ENCODE measurements around the gene DNAH6.
"Not testable (repeated sequence)": the region's sequence is repeated elsewhere in the genome, so short reads cannot be mapped to it uniquely, and the experiment has no call there.

Gene DNAH6

GRCh38 chr2:84516234-84516986, at the start of gene DNAH6:
TSS of gene DNAH6 (plus strand) at chr2:84516498. CDS start at chr2:84517827, 1,329 bp downstream.
- DNase-seq, result peak; percentile 92

GRCh38 chr2:84467389-84467788, 48.9 kb upstream of the DNAH6 start:
- DNase-seq, result no peak

DNA sequence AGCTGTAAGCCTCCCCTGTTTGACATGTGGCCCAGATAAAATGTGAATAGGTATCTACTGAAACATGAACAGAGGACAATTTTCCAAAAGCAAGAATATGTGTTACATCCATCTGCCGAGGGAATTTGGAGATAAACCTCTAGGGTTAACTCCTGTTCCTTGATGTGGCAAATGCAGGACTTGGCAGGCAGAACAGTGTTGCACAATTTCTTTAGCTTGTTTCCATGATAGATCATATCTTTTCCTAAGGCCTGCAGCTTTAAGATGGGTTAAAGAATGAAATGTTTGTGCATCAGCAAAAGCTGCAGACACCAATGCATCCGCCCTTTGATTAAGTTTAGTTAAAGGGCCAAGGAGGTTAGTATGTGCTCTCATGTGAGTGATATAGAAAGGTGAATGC, 43.9 kb upstream of the DNAH6 start:
- not testable (repeated sequence) for DNase-seq

DNA sequence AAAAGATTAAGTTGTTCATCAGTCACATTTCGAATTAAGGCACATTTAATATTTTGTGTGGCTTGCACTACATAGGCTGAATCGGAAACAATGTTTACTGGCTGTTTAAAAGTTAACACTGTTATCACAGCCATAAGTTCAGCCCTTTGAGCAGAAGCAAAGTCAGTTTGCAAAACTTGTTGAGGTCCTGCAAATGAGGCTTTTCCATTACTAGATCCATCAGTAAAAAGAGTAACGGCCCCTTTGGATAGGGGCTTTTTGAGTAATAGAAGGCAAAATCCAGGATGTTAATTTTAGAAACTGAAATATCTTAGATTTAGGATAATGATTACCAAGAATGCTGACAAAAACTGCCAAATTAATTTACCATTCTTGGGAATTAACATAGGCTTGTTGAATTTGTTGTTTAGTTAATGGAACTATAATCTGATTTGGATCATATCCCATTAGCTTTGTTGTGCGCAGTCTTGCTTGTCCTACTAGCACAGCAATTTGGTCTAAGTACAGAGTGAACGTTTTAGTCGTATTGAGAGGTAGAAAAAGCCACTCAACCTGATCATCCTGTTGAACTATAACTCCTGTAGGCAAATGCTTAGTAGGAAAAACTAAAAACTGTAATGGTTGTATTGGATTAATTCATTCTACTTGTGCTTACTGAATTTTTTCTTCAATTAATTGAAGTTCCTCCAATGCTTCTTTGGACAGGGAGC, 43.3 kb upstream of the DNAH6 start:
- no peak for DNase-seq

GRCh38 chr2:84474176-84474575, 42.1 kb upstream of the DNAH6 start:
- no peak for DNase-seq

- no peak for DNase-seq
Observed at GRCh38 chr2:84477886-84478285, 38.4 kb upstream of the DNAH6 start.

GRCh38 chr2:84478867-84479266, 37.4 kb upstream of the DNAH6 start:
- no peak for DNase-seq

DNA sequence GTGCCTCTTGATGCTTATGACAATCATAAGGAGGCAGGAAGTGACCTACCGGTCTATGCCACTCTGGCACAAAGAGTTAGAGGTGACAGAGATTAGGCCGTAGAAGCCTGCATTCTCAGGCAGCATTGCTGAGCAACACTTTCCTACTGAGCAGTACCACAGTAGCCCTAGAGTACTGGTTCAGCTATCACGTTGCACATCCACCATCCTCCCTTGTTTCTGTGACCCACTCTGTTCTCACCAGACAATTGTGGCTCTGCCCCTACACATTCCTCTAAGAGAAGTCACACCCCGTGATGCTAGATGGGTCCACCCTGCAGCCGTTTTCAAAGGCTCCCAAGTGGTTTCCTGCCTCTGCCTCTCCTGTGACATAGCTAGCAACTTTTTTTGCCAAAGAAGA, 34.6 kb upstream of the DNAH6 start:
- peak; percentile 17 for DNase-seq

GRCh38 chr2:84482603-84483002, 33.7 kb upstream of the DNAH6 start:
- DNase-seq, result no peak

DNA sequence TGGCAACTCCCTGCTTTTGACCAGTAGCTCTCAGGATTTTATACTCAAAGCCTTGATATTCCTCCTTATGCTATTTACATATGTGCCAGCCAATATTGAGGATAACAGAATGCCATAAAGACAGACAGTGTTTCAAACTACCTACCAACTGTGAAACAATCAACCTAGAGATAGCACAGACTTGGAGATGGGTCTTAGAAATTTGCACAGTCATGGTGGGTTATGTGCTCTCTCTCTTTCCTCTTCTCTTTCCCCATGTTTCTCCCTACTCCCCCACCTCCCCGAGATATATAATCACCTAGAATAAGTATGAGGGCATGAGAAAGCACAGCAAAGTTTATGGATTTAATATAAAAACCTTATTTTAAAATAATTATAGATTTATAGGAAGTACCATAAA, 33.0 kb upstream of the DNAH6 start:
- DNase-seq, result no peak

DNA sequence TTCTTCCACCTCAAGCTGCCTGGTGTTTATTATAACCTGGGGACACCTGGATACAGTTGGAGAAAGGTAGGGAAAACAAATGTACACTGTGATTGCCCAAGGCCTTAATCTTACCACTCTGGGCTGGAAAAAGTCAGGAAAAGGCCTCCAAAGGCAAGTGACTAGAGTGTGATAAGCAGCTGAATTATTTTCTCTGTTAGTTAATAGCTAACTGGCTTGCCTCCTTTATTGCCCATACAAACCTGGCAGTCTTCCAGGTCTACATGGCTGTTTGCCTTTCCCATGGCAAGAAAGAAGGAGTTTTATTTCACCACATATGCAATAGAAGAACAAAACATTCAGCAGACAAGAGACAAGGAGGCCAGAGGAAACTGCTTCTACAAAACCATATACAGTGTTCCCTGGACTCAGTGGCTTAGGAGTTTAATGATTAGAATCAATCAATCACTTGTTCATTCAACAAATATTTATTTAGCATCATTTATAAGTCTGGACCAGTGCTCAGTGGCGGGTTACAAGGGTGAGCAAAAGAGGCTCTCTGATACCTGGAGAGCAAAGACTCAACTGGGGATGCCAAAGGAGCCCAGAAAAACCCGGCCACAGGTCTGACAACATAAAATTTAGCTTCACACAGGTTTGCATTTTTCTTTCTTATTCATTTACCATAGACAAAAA, 29.7 kb upstream of the DNAH6 start:
- no peak for DNase-seq

GRCh38 chr2:84487298-84487996, 28.9 kb upstream of the DNAH6 start:
- no peak for DNase-seq

DNA sequence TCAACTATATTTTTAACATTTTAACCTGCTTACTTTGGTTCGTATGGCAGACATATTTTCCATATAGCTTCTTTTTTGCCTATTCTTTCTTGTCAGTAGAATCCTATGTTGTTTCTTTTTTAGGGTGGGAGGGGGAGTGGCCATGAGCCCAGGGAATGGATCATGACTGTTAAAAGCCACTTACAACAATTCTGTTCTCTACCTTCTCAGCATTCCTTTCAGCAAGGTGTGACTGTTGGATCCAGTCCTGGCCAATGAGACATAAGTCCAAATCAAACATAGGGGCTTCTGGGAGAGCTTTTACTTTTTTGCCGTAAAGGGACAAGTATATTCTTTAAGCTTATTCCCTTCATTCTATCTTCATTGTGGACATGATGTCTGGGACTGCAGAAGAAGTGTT, 25.0 kb upstream of the DNAH6 start:
- DNase-seq, result no peak

- DNase-seq, result no peak
Observed at GRCh38 chr2:84491741-84492140, 24.6 kb upstream of the DNAH6 start.

DNA sequence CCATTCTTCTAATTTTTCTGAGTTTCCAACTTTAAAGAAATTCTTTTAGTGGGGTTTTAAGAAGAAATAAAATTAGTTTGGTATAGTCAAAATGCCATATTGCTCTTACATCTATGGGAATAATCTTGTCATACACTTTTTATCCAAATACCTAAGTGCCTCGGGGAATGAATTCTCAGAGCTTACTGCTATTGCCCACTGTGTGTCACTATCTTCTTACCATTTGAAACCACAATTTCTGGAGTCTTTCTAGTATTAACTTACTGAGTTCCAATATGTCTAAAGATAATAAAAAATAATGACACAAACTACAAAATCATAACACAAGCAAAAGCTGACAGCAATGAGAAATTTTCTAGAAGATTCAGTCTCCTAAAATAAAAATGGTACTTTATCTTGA, 23.7 kb upstream of the DNAH6 start:
- DNase-seq, result no peak

DNA sequence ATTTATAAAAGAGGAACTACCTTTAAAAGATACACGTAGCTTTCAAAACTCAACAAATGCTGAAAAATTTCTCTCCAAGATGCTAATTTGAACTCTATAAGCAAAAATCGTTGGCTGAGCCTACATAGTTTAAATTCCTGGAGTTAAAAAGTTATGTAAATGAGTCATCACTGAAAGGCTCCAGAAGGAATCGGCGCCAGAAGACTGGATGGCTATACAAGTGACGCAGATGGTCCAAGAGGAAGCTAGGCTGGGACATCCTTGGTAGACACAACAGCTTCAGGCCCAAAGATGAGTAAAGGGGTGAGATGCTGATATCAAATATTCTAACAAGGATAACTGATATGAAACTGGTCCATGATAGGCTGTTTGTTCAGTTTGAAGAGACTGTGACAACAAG, 22.8 kb upstream of the DNAH6 start:
- DNase-seq, result no peak

DNA sequence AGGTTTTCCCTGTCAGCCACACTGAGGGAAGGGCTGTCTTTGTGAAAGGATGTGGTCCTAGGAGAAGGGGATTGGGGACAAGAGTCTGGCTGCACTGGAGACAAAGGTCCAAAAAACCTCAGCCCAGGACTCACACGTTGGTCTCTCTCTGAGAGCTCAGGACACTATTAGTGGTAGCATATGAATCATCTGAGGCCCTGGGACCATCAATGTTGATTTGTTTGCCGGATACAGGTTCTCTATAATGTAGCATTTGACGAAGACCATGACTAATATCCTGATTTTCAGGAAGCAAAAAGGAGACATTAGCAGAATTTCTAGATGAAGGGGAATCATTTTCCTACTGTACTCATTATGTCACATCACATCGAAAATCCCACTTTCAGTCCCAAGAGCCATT, 22.2 kb upstream of the DNAH6 start:
- no peak for DNase-seq

- peak; percentile 83 for DNase-seq
Observed at GRCh38 chr2:84495539-84496146, 20.7 kb upstream of the DNAH6 start.

DNA sequence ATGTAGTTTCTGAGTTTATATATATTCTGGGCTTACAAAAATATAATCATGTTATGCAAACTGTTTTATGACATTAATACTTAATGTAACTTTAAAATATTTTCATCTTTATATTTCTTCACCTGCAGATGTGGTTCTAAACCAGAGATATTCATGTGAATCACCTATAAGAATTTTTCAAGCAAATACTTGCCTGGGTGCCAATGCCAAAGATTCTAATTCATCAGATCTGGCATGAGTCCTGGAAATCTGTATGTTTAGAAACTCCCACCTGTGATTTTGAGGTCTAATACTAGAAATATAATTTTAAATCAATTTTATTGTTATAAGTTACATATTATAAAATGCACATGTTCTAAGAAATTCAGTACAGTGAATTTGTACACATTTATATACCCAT, 19.9 kb upstream of the DNAH6 start:
- DNase-seq, result no peak

DNA sequence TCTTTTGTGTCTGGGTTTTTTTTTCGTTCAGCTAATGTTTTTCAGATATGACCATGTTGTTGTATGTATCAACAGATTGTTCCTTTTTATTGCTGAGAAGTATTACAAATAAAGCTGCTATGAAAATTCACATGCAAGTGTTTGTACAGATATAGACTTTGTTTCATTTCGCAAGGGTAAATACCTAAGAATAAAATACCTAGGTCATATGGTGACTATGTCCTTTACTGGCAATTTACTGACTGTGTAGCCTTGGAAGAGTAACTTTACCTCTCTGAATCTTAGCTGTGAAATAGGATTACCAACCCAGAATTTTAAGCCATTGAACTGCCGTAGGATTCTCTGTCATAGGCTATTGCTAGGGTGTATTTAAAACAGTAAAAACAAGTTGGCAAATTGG, 19.0 kb upstream of the DNAH6 start:
- no peak for DNase-seq

GRCh38 chr2:84498150-84498799, 18.0 kb upstream of the DNAH6 start:
- DNase-seq, result no peak

DNA sequence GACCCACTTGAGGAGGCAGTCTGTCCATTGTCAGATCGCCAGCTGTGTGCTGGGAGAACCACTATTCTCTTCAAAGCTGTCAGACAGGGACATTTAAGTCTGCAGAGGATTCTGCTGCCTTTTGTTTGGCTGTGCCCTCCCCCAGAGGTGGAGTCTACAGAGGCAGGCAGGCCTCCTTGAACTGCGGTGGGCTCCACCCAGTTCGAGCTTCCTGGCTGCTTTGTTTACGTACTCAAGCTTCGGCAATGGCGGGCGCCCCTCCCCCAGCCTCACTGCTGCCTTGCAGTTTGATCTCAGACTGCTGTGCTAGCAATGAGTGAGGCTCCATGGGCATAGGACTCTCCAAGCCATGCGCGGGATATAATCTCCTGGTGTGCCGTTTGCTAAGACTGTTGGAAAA, 5.3 kb upstream of the DNAH6 start:
- peak; percentile 54 for DNase-seq
